GM18502 (cell line): Measurements from ENCODE around the gene CLSTN2.

Experiments used
- ATAC-seq: cut with Tn5 transposase; IDR thresholded peaks from one replicate; pipeline ENCODE4 v1.9.1; 2021; ENCODE audit warnings: mild to moderate bottlenecking; ENCODE audit not compliant: unreplicated experiment, poor library complexity

Gene CLSTN2

DNA sequence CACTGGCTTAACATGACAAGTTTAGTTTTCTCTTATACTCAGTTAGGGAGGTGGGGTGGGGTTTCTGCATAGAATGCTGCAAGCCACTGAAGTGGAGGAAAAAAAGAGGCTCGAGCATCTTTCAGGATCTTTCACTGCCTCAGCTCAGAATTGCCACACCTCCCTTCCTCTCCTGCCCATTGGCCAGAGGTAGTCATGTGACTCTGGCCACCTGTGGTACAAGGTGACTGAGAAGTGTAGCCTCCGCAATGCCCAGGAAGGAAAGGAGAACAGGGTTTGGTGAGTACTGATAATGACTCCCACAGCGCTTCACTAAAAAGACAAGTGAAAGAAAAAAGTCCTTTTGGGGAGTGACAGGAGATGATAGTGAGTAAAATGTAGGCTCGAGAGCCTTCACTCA is 618.6 kb downstream of the CLSTN2 start:
- no peak for ATAC-seq

DNA sequence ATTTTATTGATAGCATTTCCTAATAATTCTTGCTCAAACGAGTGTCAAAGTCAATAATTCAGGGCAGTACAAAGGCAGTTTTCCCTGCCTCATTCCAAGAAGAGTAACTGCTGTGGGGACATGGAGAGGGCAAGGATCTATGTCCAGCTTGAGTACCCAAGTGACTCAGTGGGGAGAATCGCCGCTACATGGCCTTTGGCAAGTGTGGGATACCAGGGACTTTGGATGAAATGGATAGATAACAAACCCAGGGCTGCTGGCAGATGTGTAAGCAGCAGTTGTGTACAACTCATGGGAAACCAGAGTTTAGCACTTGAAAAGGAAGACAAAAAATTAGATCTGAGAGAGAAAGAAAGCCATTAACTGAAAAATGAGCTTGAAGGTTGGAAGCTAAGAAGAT is 620.7 kb downstream of the CLSTN2 start:
- no peak for ATAC-seq

DNA sequence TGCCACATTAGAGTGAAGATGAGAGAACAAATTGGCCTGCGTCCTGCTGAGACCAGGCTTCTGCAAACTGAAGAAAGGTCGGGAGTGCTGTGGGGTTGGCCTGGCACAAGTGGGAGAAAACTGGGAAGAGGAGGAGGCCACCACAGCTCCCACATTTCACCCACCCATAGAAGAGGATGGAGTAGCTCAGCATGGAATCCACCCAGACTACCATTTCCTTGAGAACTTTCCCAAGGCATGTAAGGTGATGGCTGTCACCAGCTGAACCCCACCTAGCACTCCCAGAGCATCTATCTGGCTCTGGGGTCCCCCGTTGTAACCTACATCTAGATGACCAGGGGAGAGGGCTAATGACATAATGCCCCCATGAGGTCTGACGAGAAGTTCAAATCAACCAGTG is 622.5 kb downstream of the CLSTN2 start:
- ATAC-seq: no peak

DNA sequence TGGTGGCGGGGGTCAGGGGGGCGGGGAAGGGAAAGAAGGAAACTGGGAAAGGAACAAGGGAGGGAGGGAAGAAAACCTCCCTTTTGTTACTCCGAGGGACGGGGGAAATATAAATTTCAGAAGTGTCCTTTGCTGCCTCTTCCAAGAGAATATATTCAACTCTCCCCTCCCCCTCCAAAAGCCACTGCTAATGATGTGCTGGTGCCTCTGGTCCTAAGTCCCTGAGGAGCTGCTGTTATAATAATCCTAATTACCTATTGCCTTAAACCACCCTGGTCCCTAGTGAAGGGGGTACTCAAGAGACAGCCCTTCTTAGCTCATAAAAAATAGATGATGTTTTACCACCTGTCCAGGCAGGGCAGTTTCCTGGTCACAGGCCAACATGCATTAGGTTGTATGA is 624.6 kb downstream of the CLSTN2 start:
- no peak for ATAC-seq

DNA sequence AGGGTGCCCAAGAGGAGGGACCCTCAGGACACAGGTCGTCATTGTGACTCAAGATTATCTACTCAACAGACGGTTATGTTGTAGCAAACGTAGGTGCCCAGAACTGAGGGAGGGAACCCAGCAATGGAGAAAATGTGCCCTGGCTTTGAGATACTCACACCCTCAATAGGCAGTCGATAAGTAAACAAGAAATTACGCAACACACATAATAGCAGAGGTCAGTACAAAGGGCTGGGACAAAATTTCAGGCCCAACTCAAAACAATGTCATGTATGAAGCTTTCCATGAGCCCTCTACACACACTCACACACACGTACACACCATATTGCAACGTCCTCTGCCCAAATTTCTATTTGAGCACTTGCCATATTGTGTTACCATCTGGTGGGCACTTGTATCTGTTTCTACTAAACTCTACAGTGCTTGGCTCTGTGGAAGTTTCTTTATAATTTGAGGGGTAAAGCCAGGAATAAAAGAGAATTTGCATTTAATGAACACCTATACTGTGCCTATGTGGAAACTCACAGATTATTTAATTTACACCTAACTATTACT is 628.3 kb downstream of the CLSTN2 start:
- no peak for ATAC-seq

DNA sequence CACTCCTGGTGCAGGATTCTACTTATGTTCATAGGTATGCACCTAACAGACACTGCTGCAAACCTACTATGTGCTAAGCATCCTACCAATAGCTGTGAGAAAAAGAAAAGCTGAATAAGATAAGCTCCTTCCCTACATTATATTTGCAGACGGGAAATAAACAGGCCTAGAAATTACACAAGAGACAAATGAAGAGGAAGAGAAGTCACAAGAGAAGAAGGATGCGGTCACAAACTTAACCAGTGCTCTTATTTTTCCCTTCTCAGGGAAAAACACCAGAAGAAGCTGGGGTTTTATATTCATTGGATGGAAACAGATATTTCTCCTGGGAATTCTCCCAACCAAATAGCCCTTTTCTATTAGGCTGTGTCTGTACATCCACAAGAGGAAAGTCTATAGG is 633.1 kb downstream of the CLSTN2 start:
- ATAC-seq: no peak

DNA sequence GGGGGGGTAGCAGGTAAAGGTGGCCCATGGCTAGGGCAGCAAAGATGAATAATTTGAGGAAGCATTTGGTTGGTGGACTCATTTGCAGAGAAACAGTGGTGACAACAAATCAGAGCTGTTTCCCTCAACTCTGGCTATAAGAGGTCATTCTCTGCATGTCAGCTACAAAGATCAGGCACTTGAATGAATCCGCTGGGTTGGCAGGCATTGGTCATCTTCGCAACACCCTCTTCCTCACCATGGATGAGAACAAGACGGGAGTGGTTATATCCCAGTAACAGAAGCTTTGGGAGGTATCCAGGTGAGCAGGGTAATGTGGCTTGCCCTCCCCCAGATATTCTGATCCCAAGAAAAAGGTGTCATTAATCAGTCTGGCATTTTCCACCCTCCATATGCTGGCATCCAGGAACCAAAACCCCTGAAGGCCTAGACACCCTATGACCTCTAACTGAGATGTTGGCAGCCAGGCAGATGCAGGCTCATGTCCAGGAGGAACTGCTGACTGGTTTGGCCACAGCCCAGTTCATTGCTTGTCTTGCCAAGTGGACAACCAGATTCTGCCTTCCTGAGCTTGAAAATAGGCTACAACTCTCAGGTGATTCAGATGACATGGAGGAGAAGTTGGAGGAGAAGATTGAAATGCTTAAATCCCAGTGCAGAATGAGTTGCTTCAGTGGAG is 634.0 kb downstream of the CLSTN2 start:
- ATAC-seq: no peak

DNA sequence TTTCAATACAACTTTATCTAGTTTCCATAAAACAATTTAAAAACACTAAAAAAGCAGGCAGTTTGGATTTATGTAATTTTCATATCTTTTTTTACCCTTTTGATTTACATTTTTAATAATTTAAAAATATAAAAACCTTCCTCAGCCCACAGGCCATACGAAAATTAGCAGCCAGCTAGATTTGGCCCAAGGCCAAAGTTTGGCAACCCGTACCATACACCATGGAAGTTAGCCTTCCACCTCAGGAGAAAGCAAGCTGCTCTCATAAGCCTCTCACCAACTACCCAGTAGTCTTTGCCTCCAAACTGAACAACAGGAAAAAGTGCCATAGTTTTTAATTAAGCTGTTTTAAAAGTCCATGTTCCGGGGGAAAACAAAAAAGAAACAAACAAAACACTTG is 635.6 kb downstream of the CLSTN2 start:
- ATAC-seq: no peak

DNA sequence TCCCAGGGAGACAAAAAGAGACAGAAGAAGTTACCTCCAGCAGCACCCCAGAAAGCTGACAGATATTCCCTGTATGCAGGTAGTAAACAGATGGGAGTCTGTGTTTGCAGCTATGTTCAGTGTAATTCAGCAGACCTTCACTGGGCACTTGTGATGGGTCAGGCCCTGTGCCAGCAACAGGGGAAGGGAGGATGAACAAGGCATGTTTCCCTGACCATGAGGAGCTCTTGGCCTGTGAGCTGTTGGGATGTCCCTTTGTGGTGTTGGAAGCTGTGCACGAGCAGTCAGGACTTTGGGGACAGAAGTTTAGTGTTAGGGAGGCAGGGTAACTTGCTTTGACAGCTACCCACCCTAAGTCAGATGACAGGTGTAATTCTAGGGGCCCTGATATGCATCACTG is 636.9 kb downstream of the CLSTN2 start:
- ATAC-seq: no peak

DNA sequence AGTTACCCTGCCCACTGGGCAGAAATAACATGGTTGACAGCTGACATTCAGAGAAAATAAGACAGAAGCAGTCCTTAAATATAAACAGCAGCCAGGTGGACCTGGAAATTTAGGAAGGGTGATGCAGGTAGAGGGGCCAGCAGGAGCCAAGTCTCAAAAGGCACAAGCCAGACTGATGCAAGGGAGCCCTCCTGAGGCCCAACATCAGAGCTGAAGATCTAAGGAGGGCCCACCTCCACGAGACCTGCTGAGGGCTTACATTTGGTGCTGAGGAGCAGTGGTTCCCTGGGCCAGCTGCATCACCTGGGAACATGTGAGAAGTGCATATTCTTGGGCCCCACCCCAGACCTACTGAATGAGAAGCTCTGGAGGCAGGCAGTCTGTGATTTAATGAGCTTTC is 637.3 kb downstream of the CLSTN2 start:
- no peak for ATAC-seq

DNA sequence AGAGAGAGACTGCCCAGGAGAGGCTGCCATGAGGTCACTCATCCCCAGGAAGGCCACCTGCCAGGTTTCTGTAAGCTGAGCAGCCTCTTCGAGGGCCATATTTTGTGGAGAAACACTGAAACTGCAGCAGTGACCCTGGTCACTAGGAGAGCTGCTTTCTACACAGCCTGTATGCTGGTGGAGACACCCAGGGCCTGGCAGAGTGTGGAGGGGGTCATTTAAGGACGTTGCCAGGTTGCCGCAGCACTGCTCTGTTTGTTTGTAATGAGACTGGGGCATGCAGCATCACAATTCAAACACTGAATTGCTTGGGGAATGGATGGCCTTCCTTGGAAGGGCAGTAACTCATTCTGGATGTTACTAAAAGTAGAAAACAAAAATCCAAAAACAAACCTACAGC is 638.0 kb downstream of the CLSTN2 start:
- no peak for ATAC-seq

DNA sequence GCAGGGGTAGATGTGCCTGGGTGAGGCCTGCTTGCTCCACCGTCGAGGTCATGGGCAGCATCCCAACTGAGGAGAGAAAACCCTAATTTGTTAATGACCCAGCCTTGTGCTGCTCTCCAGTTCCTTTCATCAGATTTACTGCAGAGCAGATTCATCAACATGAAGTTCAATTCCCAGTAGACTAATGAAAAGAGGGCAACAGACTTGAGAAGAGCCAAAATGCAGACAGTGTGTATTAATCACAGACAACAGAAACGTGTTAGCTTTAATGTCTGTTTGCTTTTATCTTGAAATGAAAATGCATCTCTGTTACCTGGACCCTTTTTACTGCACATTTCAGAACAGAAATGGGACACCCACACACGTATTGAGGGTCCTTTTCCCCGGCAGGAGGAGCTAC is 639.4 kb downstream of the CLSTN2 start:
- ATAC-seq: no peak

DNA sequence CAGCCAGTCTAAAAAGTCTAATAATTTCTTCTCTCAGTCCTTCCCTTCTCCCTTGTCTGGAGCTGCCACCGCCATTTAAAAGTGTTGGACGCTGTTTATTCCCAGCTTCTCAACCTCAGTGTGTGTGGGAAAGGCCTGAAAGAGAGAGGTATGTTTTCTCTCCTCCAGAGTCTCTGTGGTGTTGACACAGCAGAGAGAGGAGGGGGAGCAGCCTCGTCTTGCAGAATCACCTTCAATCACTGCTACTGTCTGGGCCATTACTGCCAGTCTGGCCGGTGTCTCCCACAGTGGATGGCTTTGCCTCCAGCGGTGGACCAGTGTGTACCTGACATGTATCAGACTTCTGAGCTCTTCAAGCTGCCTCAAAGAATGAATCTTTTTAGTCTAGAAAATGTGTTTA is 641.5 kb downstream of the CLSTN2 start:
- no peak for ATAC-seq

DNA sequence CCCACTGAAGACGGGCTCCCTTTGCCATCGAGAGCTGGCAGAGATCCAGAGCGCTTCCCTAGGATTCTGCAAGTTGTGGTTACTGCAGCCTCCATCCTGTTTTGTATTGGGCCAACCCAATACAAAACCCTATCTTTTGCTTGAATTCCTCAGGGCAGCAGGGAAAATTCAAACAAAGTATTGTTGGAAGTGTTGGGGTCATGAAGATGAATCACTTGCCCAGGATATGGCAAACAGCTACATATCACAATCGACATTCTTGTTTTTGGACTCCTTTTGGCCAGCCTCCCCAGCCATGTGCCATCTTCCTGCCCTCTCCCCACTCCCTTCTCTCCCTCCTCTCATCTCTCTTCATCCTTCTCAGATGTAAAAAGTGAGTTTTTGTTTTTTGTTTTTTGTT is 642.9 kb downstream of the CLSTN2 start:
- no peak for ATAC-seq

DNA sequence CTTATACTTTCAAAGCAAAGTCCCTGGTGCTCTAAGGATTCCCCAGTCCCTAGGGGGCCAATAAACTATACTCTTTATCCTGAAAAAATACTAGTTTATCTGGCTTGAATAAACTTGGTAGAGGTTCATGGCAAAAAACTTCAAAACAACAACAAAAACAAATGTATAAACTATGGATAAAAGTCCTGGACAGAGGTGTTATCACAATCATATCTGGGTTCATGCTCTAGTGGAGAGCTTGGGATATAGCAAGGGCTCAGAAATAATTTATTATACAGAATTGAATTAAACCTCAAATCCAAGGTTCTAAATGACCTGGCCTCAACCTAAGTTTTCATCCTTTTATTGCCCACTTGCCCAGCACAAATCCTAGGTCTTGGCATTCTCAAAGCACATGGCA is 644.3 kb downstream of the CLSTN2 start:
- no peak for ATAC-seq

DNA sequence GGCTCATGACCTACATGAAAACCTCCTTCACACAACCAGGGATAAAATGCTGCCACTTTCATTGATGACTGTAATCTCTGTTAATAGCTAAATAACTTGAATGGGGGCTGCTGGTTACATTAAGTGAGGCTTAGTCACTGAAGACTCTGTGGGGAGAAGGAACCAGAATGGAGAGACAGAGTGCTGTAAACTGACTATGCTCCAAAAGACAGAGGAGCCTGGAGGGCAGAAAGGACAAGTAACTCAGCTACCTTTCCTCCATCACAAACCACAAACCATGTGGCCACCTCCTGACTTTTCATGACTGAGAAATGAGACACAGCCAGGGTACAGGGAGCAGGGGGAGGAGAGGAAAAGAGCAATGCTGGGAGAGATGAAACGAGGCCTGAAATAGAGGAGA is 645.8 kb downstream of the CLSTN2 start:
- ATAC-seq: no peak

DNA sequence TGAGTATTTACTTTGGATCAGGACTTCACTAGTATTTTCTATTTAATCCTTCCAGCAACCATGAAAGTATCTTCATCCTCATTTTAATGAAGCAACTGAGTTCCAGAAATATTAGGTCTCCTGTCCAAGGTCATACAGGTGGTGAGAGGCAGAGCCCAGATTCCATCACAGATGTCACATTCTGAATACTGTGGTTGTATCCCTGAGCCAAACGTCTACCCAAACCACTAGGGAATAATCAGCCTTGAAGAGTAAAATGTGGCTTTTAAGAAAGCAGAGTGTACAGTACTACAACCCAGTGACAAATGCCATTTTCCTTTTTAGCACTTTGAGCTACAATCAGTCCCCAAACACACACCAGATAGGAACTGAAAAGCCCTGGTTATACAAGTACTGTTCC is 649.6 kb downstream of the CLSTN2 start:
- ATAC-seq: no peak

DNA sequence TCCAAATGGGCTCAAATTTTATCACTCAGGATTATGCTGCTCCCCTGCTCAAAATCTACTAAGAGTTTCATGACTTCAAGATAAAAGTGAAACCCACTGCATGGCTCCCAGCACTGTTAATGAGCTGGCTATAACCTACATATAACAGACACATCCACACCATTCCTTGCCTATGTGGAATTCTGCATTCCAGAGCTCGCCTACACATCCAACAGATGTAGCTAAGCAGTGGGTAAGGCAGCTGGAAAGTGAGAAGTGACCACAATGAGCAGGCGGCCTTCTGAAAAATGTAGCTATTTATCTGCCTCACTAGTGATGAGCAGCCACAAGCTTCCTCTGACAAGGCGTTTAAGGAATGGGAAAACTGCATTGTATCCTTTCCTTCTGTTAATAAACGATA is 650.8 kb downstream of the CLSTN2 start:
- ATAC-seq: no peak

DNA sequence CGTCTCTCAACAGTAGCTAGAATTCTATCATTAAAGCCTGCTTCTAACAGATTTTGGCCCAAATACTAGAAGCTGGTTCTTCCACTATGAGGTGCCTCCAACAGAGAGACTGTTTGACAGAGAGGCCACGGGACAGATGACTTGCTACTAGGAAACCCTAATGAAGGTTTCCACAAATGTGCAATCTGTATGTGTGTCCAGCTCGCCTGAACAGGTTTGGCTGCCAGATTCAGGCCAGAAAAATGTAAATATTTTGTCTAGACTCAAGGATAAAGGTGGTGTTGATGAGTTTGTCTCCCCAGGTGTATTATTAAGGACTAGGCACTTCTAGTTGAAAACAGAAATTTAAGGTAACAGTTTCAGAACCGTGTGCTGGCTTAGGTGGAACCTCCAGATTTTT is 651.3 kb downstream of the CLSTN2 start:
- no peak for ATAC-seq

DNA sequence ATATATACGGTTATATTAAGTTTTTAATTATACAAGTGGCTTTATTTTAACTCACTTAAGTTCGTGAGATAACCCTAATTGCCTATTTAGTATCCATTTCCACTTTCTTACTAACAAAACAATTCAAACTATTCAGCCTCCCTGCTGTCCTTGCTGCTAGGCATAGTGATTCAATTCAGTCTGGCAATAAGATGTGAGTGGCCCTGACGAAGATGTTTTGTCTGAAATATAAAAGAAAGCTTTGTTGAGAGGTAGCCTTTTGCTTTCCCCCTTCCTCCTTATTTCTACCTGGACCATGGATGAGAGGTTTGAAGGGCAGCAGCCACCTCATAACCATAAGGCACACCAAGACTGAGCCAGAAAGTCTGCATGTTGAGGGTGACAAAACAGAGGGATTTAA is 653.6 kb downstream of the CLSTN2 start:
- no peak for ATAC-seq

DNA sequence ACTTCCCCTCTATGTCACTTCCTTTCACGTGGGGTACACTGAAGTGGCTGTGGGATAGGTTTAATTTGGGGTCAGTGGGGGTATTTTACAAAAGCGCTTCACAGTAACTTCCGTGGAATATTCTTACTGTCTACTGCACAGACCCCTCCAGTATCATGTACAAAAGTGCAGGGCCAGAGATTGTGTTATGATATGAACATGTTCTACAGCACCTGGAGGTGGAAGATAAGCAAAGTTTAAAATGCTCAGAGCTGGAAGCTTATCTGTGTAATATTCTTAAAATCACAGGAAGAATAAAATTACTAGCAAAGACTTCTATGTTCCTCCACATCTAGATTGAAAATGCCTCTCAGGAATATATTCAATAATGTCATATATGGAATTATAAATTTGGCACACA is 658.8 kb downstream of the CLSTN2 start:
- ATAC-seq: no peak

DNA sequence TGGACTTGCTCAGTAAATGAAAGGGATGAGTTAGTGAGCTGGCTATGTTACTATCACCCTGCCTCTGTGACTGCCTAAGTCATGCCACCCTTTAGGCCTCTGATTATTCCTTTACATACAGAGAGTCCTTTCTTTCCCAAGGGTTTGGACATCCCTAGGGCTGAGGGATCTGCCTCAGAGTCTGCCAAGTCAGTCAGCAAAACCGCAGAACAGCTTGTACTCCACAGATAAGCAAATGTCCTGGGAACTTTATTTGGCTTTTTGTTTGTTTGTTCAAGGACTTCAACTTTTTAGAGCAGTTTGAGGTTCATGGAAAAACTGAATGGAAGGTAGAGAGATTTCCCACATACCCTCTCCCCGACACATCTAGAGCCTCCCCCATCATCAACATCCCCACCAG is 660.3 kb downstream of the CLSTN2 start:
- no peak for ATAC-seq

DNA sequence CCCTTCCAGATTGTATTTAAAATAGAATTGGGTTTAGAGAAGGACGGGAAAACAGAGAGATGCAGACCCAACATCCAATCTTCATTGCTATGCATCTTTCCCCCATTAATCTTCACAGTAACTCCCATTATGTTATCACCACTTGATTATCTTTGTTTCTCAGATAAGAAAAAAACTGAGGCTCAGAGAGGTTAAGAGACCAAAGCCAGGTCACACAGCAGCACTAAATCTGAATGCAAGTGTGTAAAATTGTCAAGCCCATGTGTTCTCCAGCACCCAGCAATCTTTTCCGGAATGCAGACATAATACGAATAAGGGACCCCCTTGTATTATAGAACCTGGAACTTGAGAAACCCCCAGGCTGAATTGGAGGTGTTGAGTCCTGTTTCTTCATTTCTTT is 662.4 kb downstream of the CLSTN2 start:
- ATAC-seq: no peak
